OCI-LY7 (cell line): Measurements from ENCODE around the gene FAM20A. TPM values are rescaled to one million over a fixed set of nuclear protein-coding genes. Genes with fewer than 3 reads are reported as not detected.

Experiments used
- BruUV-seq: library from RNA; stranded (reverse); fragments of 400-500 nt; replicated peaks from 2 replicates; lab custom pipeline; 2021; lab: Mats Ljungman, UMichigan
- CTCF ChIA-PET: fragments of 300-600 bp; sonication (Branson Sonifier 250); formaldehyde crosslinking; loops from one replicate; lab custom pipeline; 2022; ENCODE audit warnings: antibody characterized with exemption; ENCODE audit not compliant: unreplicated experiment; lab: Charles Lee
- POLR2A ChIA-PET: fragments of 300-600 bp; sonication (Branson Sonifier 250); formaldehyde crosslinking; loops from one replicate; lab custom pipeline; 2022; ENCODE audit warnings: antibody characterized with exemption; lab: Charles Lee
- DNase-seq: peaks from one replicate; pipeline ENCODE4 v3.0.0-alpha.2; 2015; ENCODE audit warnings: low spot score
- H2AFZ ChIP-seq: fragments of 200-600 bp; sonication (generic), shearing (Covaris generic); 2 replicates; pipeline ENCODE4 v1.6.1; 2014; ENCODE audit warnings: mild to moderate bottlenecking, antibody characterized with exemption, low read length, moderate library complexity
- H3K27ac ChIP-seq: fragments of 200-600 bp; sonication (generic); 2 replicates; pipeline ENCODE4 v1.5.1; 2014; ENCODE audit warnings: mixed run types, low read depth, mild to moderate bottlenecking, moderate library complexity, low read length, inconsistent platforms; ENCODE audit not compliant: poor library complexity, severe bottlenecking
- H3K36me3 ChIP-seq: fragments of 200-600 bp; sonication (generic); 2 replicates; pipeline ENCODE4 v1.6.1; 2014; ENCODE audit warnings: mild to moderate bottlenecking, antibody characterized with exemption, low read length, moderate library complexity, mixed read lengths; ENCODE audit not compliant: insufficient read depth
- H3K4me1 ChIP-seq: fragments of 200-600 bp; sonication (generic); 2 replicates; pipeline ENCODE4 v1.5.1; 2014; ENCODE audit warnings: mild to moderate bottlenecking, low read length; ENCODE audit not compliant: insufficient read depth, poor library complexity, severe bottlenecking
- H3K4me2 ChIP-seq: fragments of 200-600 bp; sonication (generic); 2 replicates; pipeline ENCODE4 v1.6.1; 2014; ENCODE audit warnings: mild to moderate bottlenecking, low read length
- H3K4me3 ChIP-seq: fragments of 200-600 bp; sonication (generic); 2 replicates; pipeline ENCODE4 v1.5.1; 2014; ENCODE audit warnings: mild to moderate bottlenecking, low read depth, low read length; ENCODE audit not compliant: poor library complexity, severe bottlenecking
- H3K79me2 ChIP-seq: fragments of 200-600 bp; sonication (generic); 2 replicates; pipeline ENCODE4 v1.6.1; 2016; ENCODE audit warnings: low read depth, mild to moderate bottlenecking, low read length, moderate library complexity, mixed read lengths; ENCODE audit not compliant: insufficient read depth
- H3K9me2 ChIP-seq: fragments of 200-600 bp; sonication (generic); 2 replicates; pipeline ENCODE4 v1.6.1; 2016; ENCODE audit warnings: mild to moderate bottlenecking, low read length, mixed read lengths; ENCODE audit not compliant: insufficient read depth
- H3K9me3 ChIP-seq: fragments of 200-600 bp; sonication (generic); 2 replicates; pipeline ENCODE4 v1.6.1; 2014; ENCODE audit warnings: mild to moderate bottlenecking, mixed run types, low read length, mixed read lengths
- H4K20me1 ChIP-seq: fragments of 200-600 bp; sonication (generic); 2 replicates; pipeline ENCODE4 v1.6.1; 2014; ENCODE audit warnings: mild to moderate bottlenecking, antibody characterized with exemption, low read length, moderate library complexity, mixed read lengths; ENCODE audit not compliant: insufficient read depth
- EZH2phosphoT487 ChIP-seq: fragments of 200-600 bp; sonication (generic); IDR thresholded peaks from 2 replicates; pipeline ENCODE4 v1.6.1; 2018; ENCODE audit warnings: low read depth, borderline replicate concordance, mild to moderate bottlenecking, mixed run types, antibody characterized with exemption, low read length, moderate library complexity, mixed read lengths
- intact Hi-C: fragments of 100-400 bp; cut with micrococcal nuclease; formaldehyde crosslinking; loops from one replicate; pipeline ENCODE4 v1.10.0; 2022; ENCODE audit not compliant: unreplicated experiment
- total RNA-seq, 2 experiments: library from RNA; depleted of rRNA in 1 of 2; stranded (reverse); fragments of >200 nt in 1 of 2; shearing (Covaris generic) in 1 of 2; gene quantifications; 2 replicates each; pipeline ENCODE4 v1.2.3, GENCODE V29; 2014 to 2022
- TF ChIP-seq, protein P1 (sequence below): fragments of 200-600 bp; sonication (generic); conservative IDR thresholded peaks from 2 replicates; pipeline ENCODE4 v1.5.1; 2014; ENCODE audit warnings: mild to moderate bottlenecking, antibody characterized with exemption, low read length, moderate library complexity, mixed read lengths

The FAM20A gene
- total RNA-seq, 2 experiments from 2014 or later = not detected

DNA sequence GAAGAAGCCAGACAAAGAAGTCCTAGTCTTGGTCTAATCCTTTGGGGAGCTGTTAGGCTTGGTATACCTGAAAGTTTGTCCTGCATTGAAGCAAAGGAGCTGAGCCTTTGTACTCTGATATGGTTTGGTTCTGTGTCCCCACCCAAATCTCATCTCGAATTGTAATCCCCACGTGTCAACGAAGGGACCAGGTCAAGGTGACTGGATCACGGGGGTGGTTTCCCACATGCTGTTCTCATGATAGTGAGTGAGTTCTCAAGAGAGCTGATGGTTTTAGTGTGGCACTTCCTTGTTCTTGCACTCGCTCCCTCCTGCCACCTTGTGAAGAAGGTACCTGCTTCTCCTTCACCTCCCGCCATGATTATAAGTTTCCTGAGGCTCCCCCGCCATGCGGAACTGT, 33.6 kb downstream of the FAM20A start:
- no peak overlapping the region for H3K4me3 ChIP-seq
- no peaks in the 10 kb centered on the region for H3K9me2 ChIP-seq
- H3K4me1 ChIP-seq = peaks cover 2% of the 10 kb centered on the region
- ChIA-PET POLR2A (interaction anchor here (1.0 to 1.6 kb wide), 3 partner anchors 9 to 28 kb away, joined by 3 to 6 read pairs (median 5); no protein-coding TSS in a partner anchor), CTCF (no interaction called here)
- no peak overlapping the region for H3K4me2 ChIP-seq
- no TSS peak for BruUV-seq
- no peaks in the 10 kb centered on the region for H3K9me3 ChIP-seq
- DNase-seq = no peak
- intact Hi-C loops = loop anchor here (10.0 kb wide), 1 partner anchor 667 kb away; no protein-coding TSS in a partner anchor
- H3K27ac ChIP-seq = no peak overlapping the region
- H3K36me3 ChIP-seq = no peaks in the 10 kb centered on the region
- H4K20me1 ChIP-seq = no peaks in the 10 kb centered on the region
- no peak for TF ChIP-seq EZH2phosphoT487
- TF ChIP-seq, protein P1, sequence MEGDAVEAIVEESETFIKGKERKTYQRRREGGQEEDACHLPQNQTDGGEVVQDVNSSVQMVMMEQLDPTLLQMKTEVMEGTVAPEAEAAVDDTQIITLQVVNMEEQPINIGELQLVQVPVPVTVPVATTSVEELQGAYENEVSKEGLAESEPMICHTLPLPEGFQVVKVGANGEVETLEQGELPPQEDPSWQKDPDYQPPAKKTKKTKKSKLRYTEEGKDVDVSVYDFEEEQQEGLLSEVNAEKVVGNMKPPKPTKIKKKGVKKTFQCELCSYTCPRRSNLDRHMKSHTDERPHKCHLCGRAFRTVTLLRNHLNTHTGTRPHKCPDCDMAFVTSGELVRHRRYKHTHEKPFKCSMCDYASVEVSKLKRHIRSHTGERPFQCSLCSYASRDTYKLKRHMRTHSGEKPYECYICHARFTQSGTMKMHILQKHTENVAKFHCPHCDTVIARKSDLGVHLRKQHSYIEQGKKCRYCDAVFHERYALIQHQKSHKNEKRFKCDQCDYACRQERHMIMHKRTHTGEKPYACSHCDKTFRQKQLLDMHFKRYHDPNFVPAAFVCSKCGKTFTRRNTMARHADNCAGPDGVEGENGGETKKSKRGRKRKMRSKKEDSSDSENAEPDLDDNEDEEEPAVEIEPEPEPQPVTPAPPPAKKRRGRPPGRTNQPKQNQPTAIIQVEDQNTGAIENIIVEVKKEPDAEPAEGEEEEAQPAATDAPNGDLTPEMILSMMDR = no peak
- no peak overlapping the region for H2AFZ ChIP-seq
- H3K79me2 ChIP-seq = no peaks in the 10 kb centered on the region

DNA sequence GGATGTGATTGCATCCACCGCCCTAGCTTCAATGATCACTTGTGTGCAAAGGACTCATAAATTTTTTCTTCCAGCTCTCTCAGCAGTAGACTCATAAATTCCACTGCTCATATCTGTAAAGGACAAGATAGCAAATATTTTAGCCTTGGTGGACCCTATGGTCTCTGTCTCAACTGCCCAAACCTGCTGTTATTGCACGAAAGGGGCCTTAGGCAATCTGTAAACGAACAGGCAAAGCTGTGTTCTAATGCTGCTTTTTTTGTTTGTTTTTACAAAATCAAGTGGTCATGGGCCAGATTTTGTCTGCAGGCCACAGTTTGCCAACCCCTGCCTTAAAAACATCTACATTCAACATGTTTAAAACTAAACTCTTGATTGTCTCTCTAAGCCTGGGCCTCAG, 34.1 kb downstream of the FAM20A start:
- DNase-seq = no peak
- no peaks in the 10 kb centered on the region for H3K36me3 ChIP-seq
- H3K4me3 ChIP-seq = no peak overlapping the region
- ChIA-PET POLR2A (interaction anchor here (0.5 to 1.6 kb wide), 4 partner anchors 10 to 283 kb away, joined by 3 to 6 read pairs (median 4); no protein-coding TSS in a partner anchor), CTCF (no interaction called here)
- H3K9me3 ChIP-seq = no peaks in the 10 kb centered on the region
- H4K20me1 ChIP-seq = no peaks in the 10 kb centered on the region
- no peaks in the 10 kb centered on the region for H3K79me2 ChIP-seq
- no peak overlapping the region for H3K4me2 ChIP-seq
- H3K9me2 ChIP-seq = no peaks in the 10 kb centered on the region
- no peak overlapping the region for H2AFZ ChIP-seq
- H3K4me1 ChIP-seq = peaks cover 7% of the 10 kb centered on the region
- BruUV-seq = no TSS peak
- TF ChIP-seq, protein P1 = no peak
- TF ChIP-seq EZH2phosphoT487 = no peak
- intact Hi-C loops = loop anchor here (10.0 kb wide), 1 partner anchor 668 kb away; no protein-coding TSS in a partner anchor
- no peak overlapping the region for H3K27ac ChIP-seq

DNA sequence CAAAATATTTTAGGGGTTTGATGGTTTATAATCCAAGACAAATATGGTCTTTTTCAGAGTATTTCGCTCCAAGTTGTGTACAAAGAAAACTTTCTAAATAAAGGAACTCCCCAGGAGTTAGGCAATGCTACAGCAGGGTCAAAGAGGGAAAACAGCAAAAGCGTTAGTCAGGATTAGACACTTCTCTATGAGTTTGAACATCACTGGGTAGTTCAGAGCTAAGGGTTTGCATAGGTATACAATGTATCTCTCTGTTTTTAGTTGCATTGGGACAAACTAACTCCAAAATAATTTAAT, 34.8 kb downstream of the FAM20A start:
- BruUV-seq = no TSS peak
- H3K9me3 ChIP-seq = no peaks in the 10 kb centered on the region

More for the DNA sequence above, 34.8 kb downstream of the FAM20A start:
- TF ChIP-seq, protein P1 = no peak
- TF ChIP-seq EZH2phosphoT487 = no peak
- Histone ChIP-seq H3K79me2 (no peaks in the 10 kb centered on the region), H3K27ac (no peak overlapping the region), H3K9me2 (no peaks in the 10 kb centered on the region), H3K4me2 (no peak overlapping the region), H3K4me1 (peaks cover 10% of the 10 kb centered on the region), H2AFZ (no peak overlapping the region), H3K4me3 (no peak overlapping the region), H3K36me3 (no peaks in the 10 kb centered on the region), H4K20me1 (no peaks in the 10 kb centered on the region)
- ChIA-PET CTCF (no interaction called here), POLR2A (interaction anchor here (0.6 to 1.6 kb wide), 2 partner anchors 21 to 948 kb away, joined by 3 to 5 read pairs; no protein-coding TSS in a partner anchor)
- no peak for DNase-seq
- intact Hi-C loops = loop anchor here (10.0 kb wide), 1 partner anchor 668 kb away; no protein-coding TSS in a partner anchor
